ENCODE results near the gene AADACL3.
"Not testable (repeated sequence)": the region's sequence is repeated elsewhere in the genome, so short reads cannot be mapped to it uniquely, and the experiment has no call there.

The AADACL3 gene

GRCh38 chr1:12714710-12715475 is 1.0 kb upstream of the AADACL3 start:
- DNase-seq: no peak

GRCh38 chr1:12717301-12717838 is 1.5 kb downstream of the AADACL3 start:
- no peak for DNase-seq

DNA sequence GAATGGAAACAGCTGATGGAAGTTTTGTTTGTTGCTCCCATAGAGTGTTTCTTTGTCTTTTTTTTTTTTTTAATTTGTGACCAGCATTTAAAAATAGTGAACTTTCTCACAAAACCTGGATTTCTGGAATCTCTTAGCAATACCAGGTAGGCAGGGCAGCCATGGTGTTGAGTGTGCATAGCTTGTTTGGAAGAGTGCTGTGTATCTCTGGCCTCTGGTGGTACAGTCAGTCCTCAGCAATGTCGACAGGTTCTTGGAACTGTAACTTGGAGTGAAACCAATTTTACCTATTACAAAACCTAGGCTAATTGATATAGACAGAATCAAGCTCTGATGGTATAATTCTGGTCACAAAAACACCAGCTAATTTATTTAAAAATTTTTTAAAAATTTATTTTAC is 6.7 kb downstream of the AADACL3 start:
- no peak for DNase-seq

DNA sequence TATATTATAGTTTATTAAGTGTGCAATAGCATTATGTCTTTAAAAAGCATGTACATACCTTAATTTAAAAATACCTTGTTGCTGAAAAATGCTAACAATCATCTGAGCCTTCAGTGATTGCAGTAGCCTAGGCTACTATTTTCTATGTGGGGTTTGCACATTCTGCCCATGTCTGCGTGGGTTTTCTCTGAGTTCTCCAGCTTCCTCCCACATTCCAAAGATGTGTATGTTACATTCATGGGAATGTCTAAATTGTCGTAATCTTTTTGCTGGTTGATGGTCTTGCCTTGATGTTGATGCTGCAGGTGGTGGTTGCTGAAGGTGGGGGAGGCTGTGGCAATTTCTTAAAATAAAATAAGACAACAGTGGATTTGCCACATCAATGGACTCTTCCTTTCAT is 12.5 kb downstream of the AADACL3 start:
- no peak for DNase-seq

GRCh38 chr1:12730156-12730555 is 14.2 kb downstream of the AADACL3 start:
- DNase-seq: no peak

- DNase-seq: not testable (repeated sequence)
Observed at GRCh38 chr1:12731084-12731483, 15.2 kb downstream of the AADACL3 start.

DNA sequence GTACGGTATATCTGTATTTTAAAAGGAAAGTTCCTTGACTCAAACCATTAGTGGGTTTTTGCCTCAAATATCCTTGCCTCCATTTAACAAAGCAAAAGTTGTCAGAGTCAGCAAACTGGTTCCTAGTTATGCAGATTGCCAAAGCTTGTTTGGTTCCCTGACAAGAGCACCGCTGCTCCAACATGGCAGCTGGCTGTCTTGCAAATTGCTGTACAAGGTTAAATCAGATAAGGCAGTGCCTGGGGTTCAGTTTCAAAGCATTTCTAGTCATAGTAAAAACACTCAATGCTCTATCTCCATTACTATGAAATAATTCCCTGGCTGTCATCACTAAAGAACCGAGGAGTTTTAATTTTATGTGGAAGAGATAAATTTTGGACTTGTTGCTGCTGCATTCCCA is 18.7 kb downstream of the AADACL3 start:
- DNase-seq: no peak

- DNase-seq: no peak
Observed at GRCh38 chr1:12738934-12739333, 23.0 kb downstream of the AADACL3 start.

DNA sequence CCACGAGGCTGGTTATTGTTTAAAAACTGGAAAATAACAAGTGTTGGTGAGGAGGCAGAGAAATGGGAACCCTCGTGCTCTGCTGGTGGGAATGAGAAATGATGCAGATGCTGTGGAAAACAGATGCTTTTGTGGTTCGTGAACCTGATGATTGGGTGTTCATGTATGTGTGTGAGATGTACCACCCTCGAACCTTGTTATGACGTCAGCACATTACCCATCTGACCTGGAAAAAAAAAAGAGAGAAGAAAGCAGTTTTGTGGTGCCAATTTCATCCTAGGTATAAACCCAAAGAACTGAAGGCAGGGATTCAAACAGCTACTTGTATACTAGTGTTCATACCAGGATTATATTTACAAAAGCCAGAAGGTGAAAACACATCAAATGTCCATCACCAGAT is 23.7 kb downstream of the AADACL3 start:
- no peak for DNase-seq

DNA sequence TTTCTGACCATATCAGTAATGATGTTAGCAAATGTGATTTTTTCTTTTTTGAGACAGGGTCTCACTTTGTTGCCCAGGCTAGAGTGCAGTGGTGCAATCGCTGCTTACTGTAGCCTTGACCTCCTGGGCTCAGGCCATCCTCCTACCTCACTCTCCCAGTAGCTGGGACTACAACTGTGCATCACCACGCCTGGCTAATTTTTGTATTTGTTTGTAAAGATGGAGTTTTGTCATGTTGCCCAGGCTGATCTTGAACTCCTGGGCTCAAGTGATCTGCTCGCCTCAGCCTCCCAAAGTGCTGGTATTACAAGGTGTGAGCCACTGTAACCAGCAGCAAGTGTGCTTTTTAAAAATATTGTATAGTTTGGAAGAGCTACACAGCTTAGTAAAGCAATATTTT is 26.0 kb downstream of the AADACL3 start:
- no peak for DNase-seq

GRCh38 chr1:12745126-12745991 is 29.4 kb downstream of the AADACL3 start:
- DNase-seq: no peak

DNA sequence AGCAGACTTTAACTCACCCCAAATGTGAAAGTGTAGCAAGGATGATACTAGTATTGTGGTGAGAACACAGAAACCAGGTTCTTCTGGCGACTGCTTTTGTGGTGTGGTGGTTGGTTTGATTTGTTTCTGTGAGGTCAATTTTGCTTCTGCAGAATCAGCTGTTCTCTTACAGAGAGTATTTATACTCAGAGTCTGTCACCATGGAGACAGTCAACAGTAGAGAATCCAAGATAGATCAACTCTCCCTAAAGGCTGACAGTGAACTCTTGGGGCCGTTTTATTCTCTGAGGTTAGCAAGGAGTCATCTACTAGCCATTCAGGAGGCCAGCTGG is 30.0 kb downstream of the AADACL3 start, which contains the start of gene CFAP107:
Gene CFAP107, plus strand, starts transcription at position 209 of the 332 bp plus-strand sequence. CDS start 231 bp downstream, outside the sequence.
- DNase-seq: no peak

DNA sequence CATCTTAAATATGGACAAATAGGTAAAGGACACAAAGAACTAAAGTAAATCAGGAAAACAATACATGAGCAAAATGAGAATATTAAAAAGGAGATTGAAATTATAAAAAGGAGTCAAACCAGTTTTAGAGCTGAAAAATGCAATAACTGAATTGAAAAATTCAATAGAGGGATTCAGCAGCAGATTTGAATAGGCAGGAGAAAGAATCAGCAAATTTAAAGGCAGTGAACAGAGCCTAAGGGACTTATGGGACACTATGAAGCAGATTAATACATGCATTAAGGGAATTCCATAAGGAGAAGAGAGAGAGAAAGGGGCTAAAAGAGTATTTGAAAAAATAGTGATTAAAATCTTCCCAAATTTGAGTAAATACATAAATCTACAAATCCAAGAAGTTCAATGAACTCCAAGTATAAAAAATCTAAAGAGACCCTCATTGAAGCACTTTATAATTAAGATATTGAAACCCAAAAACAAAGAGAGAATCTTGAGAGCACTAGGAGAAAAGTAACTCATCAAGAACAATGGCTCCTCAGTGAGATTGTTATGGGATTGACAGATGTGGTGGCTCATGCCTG is 33.0 kb downstream of the AADACL3 start:
- no peak for DNase-seq

DNA sequence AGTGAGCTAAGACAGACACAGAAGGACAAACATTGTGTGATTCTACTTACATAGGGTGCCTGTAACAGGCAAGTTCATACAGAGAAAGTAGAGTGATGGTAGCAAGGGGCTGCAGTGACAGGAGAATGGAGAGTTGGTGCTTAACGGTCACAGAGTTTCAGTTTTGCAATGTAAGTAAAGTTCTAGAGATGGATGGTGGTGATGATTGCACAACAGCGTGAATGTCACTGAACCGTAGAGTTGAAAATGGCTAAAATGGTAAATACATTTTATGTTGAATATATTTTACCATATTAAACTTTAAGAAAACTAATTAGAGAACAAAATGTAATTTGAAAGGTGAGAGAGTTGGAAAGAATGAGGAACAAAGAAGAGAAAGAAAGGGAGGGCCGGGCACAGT is 38.8 kb downstream of the AADACL3 start:
- no peak for DNase-seq

- DNase-seq: no peak
Observed at GRCh38 chr1:12756273-12756672, 40.4 kb downstream of the AADACL3 start.

- no peak for DNase-seq
Observed at GRCh38 chr1:12756768-12757413, 41.0 kb downstream of the AADACL3 start.

DNA sequence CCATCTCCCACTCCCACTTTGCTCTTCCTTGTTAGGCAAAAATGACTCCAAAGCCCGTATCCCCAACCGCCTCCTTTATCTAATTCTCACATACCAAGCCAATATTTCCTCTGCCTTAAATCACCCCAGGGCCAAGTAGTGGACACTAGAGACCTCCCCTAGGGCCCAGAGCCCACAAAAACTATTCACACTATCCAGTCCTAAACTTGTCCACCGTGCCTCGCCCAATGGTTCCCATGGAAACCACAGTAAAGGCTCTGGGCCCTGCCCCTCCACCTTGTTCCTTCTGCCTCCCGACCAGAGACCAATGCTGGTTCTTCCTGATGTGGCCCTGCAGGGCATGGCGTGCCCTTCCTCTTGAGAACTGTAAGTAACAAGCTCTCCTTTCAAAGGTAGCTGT is 41.9 kb downstream of the AADACL3 start:
- no peak for DNase-seq

- DNase-seq: no peak
Observed at GRCh38 chr1:12760256-12760795, 44.4 kb downstream of the AADACL3 start.

- no peak for DNase-seq
Observed at GRCh38 chr1:12761781-12762180, 45.9 kb downstream of the AADACL3 start.

DNA sequence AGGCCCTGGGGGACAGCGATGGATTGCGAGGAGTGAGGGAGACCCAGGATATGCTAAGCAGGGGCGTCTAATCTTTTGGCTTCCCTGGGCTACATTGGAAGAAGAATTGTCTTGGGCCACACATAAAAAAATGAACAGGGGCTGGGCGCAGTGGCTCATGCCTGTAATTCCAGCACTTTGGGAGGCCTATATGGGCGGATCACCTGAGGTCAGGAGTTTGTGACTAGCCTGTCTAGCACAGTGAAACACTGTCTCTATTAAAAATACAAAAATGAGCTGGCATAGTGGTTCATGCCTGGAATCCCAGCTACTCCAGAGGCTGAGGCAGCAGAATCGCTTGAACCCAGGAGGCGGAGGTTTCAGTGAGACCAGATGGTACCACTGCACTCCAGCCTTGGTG is 46.9 kb downstream of the AADACL3 start:
- DNase-seq: no peak

DNA sequence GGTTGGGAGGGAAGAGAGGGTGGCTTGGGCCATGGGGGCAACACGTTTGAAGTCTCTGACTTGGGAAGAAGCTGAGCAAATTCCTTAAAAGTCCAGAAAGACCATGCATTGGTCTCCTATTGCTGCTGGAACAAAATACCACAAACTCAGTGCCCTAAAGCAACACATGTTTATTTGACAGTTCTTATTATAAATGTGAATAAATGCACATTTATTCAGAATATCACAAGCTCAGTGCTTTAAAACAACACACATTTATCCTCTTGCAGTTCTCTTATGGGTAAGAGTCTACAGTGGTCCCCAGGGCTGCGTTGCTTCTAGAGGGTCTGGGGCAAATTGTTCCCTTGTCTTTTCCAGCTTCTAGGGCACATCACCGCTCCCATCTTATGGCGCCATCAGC is 47.6 kb downstream of the AADACL3 start:
- no peak for DNase-seq

GRCh38 chr1:12764016-12764415 is 48.1 kb downstream of the AADACL3 start:
- DNase-seq: no peak

GRCh38 chr1:12769031-12769430 is 53.1 kb downstream of the AADACL3 start:
- DNase-seq: no peak

Data from bone marrow (tissue), 2 donors.